ENCODE data around the gene SPINT2. TPM values are rescaled to one million over a fixed set of nuclear protein-coding genes. Genes with fewer than 3 reads are reported as not detected.
"Not testable (repeated sequence)": the region's sequence is repeated elsewhere in the genome, so short reads cannot be mapped to it uniquely, and the experiment has no call there.

SPINT2 gene
- total and polyA plus RNA-seq, 7 donors, result 14.3 to 616 (median 20.7) TPM

DNA sequence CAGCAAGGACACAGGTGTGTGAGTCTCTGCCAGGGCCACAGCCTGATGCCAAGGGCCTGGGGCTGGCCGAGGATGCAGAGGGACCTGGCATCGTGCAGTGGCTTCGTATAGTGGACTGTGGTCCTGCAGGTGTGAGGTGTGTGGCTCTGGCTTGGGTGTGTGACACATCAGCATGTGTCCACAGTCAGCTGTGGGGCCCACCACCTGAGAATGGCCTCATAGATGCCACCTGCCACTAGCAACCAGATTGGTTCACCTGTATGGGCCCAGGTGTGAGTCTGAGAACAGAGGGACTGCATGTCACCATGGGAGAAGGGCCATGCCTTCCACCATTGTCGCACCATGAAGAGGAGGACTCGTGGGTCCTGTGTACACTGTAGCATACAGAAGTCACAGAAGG, 10.6 kb upstream of the SPINT2 start:
- no peaks in the 10 kb centered on the region for H3K9me3 ChIP-seq
- no peaks in the 10 kb centered on the region for H3K27me3 ChIP-seq
- peak overlapping the region; percentile 60 to 86 (median 67) for H3K4me3 ChIP-seq
- H3K27ac ChIP-seq, result peak overlapping the region; percentile 90 to 94 (median 92)
- no peak for DNase-seq
- no peaks in the 10 kb centered on the region for H3K36me3 ChIP-seq
- peaks cover 0 to 61% (median 51%) of the 10 kb centered on the region in 4 donors for H3K4me1 ChIP-seq
- 81 to 89% methylated on average over 5 of the region's 5 CpGs for WGBS, 2 donors
- intact Hi-C loops (cut with DNase I), result no loop called here
- TF ChIP-seq, protein P1, sequence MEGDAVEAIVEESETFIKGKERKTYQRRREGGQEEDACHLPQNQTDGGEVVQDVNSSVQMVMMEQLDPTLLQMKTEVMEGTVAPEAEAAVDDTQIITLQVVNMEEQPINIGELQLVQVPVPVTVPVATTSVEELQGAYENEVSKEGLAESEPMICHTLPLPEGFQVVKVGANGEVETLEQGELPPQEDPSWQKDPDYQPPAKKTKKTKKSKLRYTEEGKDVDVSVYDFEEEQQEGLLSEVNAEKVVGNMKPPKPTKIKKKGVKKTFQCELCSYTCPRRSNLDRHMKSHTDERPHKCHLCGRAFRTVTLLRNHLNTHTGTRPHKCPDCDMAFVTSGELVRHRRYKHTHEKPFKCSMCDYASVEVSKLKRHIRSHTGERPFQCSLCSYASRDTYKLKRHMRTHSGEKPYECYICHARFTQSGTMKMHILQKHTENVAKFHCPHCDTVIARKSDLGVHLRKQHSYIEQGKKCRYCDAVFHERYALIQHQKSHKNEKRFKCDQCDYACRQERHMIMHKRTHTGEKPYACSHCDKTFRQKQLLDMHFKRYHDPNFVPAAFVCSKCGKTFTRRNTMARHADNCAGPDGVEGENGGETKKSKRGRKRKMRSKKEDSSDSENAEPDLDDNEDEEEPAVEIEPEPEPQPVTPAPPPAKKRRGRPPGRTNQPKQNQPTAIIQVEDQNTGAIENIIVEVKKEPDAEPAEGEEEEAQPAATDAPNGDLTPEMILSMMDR (IDR thresholded peaks at IDR 0.05), result no peak
- TF ChIP-seq POLR2AphosphoS5 (IDR thresholded peaks at IDR 0.05), result no peak
- TF ChIP-seq EP300 (IDR thresholded peaks at IDR 0.05), result no peak
- TF ChIP-seq POLR2A (IDR thresholded peaks at IDR 0.05), result no peak

DNA sequence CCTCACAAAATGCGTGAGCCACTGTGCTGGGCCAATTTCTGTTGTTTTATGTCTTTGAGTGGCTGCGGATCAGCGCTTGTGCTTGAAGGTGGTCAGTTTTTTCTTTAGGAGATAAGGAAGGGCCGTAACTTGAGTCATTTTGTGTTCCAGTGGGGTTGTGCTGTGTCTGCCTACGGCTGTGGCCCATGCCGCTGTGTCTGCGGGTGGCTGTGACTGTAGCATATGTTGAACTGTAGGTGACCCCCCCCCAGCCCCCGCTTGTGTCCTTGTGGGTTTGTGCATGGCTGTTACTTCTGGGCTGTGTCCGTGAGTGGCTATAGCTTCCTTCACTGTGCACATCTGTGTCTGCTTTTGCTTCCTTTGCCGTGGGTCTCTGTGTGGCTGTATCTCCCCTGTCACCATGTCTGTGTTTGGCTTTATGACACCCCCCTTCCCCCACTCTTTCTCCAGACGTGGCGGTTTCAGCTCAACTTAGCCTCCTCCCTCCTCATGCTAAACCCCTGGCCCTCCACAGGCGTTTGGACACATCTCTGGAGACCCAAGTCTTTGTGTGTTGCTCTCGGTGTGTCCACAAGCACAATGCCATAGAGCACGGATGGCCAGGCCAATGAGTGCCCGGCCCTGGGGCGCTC, 8.9 kb upstream of the SPINT2 start:
- WGBS, 2 donors, result 51 to 59% methylated on average over 17 of the region's 17 CpGs
- intact Hi-C loops (cut with DNase I), result no loop called here
- Histone ChIP-seq H3K9me3 (no peaks in the 10 kb centered on the region), H3K4me3 (peak overlapping the region; percentile 60 to 86 (median 67)), H3K27ac (peak overlapping the region; percentile 90 to 94 (median 92)), H3K36me3 (no peaks in the 10 kb centered on the region), H3K27me3 (no peaks in the 10 kb centered on the region), H3K4me1 (peaks cover 0 to 57% (median 40%) of the 10 kb centered on the region in 4 donors)
- no peak for DNase-seq
- peak in 2 of 4 donors; percentile 8 to 32 for TF ChIP-seq POLR2AphosphoS5 (IDR thresholded peaks at IDR 0.05)
- no peak for TF ChIP-seq EP300 (IDR thresholded peaks at IDR 0.05)

GRCh38 chr19:38261942-38262341, 2.4 kb upstream of the SPINT2 start:
- H3K27me3 ChIP-seq; H3K9me3 ChIP-seq; H3K27ac ChIP-seq; H3K4me3 ChIP-seq; DNase-seq; H3K36me3 ChIP-seq; intact Hi-C loops (cut with DNase I): not testable (repeated sequence)
- 92 to 93% methylated on average over 12 of the region's 12 CpGs for WGBS, 2 donors
- H3K4me1 ChIP-seq, result peaks cover 0 to 18% (median 14%) of the 10 kb centered on the region in 4 donors

GRCh38 chr19:38262585-38263268, 1.6 kb upstream of the SPINT2 start:
- no peak for DNase-seq
- no peak overlapping the region for H3K27ac ChIP-seq
- no peak for TF ChIP-seq EP300 (IDR thresholded peaks at IDR 0.05)
- no peaks in the 10 kb centered on the region for H3K9me3 ChIP-seq
- H3K36me3 ChIP-seq, result no peaks in the 10 kb centered on the region
- intact Hi-C loops (cut with DNase I), result no loop called here
- H3K27me3 ChIP-seq, result no peaks in the 10 kb centered on the region
- H3K4me1 ChIP-seq, result peaks cover 0 to 21% (median 15%) of the 10 kb centered on the region in 4 donors
- 59 to 85% methylated on average over 7 of the region's 7 CpGs for WGBS, 2 donors
- H3K4me3 ChIP-seq, result no peak overlapping the region

DNA sequence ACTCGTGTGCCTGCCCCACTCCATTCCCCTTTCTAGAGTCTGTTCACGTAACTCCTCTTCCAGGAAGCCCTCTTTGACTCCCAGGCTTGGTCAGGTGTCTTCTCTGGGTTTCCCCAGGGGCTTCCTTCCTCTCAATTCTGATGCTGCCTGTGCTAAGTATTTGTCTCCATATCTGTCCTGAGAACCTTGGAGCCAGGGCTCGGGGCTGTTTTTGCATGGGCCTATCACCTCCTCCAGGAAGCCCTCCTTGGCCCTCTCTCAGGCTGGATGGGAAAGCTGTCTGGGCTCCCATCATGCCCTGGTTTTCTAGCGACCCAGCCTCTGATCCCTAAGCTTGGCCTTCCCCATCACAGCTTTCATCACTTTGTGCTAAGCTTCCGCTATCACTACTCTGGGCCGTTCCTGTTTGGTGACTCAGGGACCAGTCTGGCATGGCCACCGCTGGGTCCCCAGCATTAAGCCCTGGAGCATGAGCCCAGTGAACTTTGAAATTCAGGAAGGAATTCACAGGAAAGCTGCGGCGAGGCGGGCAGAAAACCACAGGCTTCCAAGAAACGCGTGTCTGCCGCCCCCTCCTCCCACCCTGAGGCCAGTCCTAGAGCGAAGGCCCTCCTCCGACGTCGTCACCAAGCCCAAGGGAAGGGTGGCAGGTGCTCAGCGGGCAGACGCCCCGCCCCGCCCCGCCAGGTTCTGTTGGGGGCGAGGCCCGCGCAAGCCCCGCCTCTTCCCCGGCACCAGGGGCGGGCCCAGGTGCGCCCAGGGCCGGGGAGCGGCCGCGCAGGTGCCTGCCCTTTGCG, 486 bp upstream of the SPINT2 start:
- WGBS, 2 donors, result 7% methylated on average over 34 of the region's 34 CpGs
- DNase-seq, result no peak

More for the DNA sequence above, 486 bp upstream of the SPINT2 start:
- H3K27ac ChIP-seq, result peak overlapping the region; percentile 61 to 71 (median 68)
- no peaks in the 10 kb centered on the region for H3K36me3 ChIP-seq
- peak overlapping the region; percentile 35 to 60 (median 50) for H3K4me3 ChIP-seq
- TF ChIP-seq EP300 (IDR thresholded peaks at IDR 0.05), result no peak
- TF ChIP-seq, protein P1 (IDR thresholded peaks at IDR 0.05), result no peak
- no peak for TF ChIP-seq POLR2A (IDR thresholded peaks at IDR 0.05)
- TF ChIP-seq POLR2AphosphoS5 (IDR thresholded peaks at IDR 0.05), result no peak
- H3K4me1 ChIP-seq, result peaks cover 0 to 26% (median 15%) of the 10 kb centered on the region in 4 donors
- intact Hi-C loops (cut with DNase I), result no loop called here
- H3K27me3 ChIP-seq, result no peaks in the 10 kb centered on the region
- no peaks in the 10 kb centered on the region for H3K9me3 ChIP-seq

All from sigmoid colon (tissue), 7 donors.